Measurements from ENCODE around the gene SLC25A19.
"Not testable (repeated sequence)": the region's sequence is repeated elsewhere in the genome, so short reads cannot be mapped to it uniquely, and the experiment has no call there.

Gene SLC25A19

GRCh38 chr17:75262112-75262606 lies 27.1 kb downstream of the SLC25A19 start:
- peaks cover 54% of the 10 kb centered on the region for H3K79me2 ChIP-seq (ENCODE audit: low read length)
- H3K9ac ChIP-seq (ENCODE audit: low read length): peak overlapping the region; percentile 96
- H3K4me2 ChIP-seq (ENCODE audit: low read length): peak overlapping the region; percentile 97
- H2AFZ ChIP-seq (ENCODE audit: low read depth, low read length): peak overlapping the region; percentile 56; the same call in 1 of the 2 replicates
- H3K9me3 ChIP-seq (ENCODE audit: insufficient read depth, low read length): no peaks in the 10 kb centered on the region
- no peak for TF ChIP-seq CTCF (IDR thresholded peaks at IDR 0.05; ENCODE audit: low read depth, low read length)
- peaks cover 18% of the 10 kb centered on the region for H3K4me1 ChIP-seq (ENCODE audit: low read length)
- H3K36me3 ChIP-seq (replicated peaks; ENCODE audit: low read depth, low read length): peaks cover 27% of the 10 kb centered on the region
- no peaks in the 10 kb centered on the region; the same call in 1 of the 2 replicates for H4K20me1 ChIP-seq (ENCODE audit: insufficient read depth, low read length)
- H3K27ac ChIP-seq (ENCODE audit: low read length): peak overlapping the region; percentile 88
- peak overlapping the region; percentile 95 for H3K4me3 ChIP-seq (ENCODE audit: low read length)
- no peaks in the 10 kb centered on the region for H3K27me3 ChIP-seq (ENCODE audit: low read depth, low read length)

GRCh38 chr17:75261336-75262111 lies 27.7 kb downstream of the SLC25A19 start, which contains the start of the genes GGA3 and MRPS7:
Gene GGA3 (minus strand): TSS chr17:75261606. CDS start chr17:75261587, 19 bp downstream.
Gene MRPS7 (plus strand): TSS chr17:75261879. CDS start chr17:75261901, 22 bp downstream.
- Histone ChIP-seq H3K36me3 (replicated peaks; ENCODE audit: low read depth, low read length) (peaks cover 23% of the 10 kb centered on the region), H3K27ac (ENCODE audit: low read length) (peak within 1 kb of the TSS; percentile 88), H4K20me1 (ENCODE audit: insufficient read depth, low read length) (no peaks in the 10 kb centered on the region; the same call in 1 of the 2 replicates), H2AFZ (ENCODE audit: low read depth, low read length) (peak within 1 kb of the TSS; percentile 56; the same call in 1 of the 2 replicates), H3K4me2 (ENCODE audit: low read length) (peak within 1 kb of the TSS; percentile 97), H3K79me2 (ENCODE audit: low read length) (peaks cover 54% of the 10 kb centered on the region), H3K9me3 (ENCODE audit: insufficient read depth, low read length) (no peaks in the 10 kb centered on the region), H3K4me1 (ENCODE audit: low read length) (peaks cover 18% of the 10 kb centered on the region), H3K4me3 (ENCODE audit: low read length) (peak within 1 kb of the TSS; percentile 95), H3K9ac (ENCODE audit: low read length) (peak within 1 kb of the TSS; percentile 96), H3K27me3 (ENCODE audit: low read depth, low read length) (no peaks in the 10 kb centered on the region)
- TF ChIP-seq CTCF (IDR thresholded peaks at IDR 0.05; ENCODE audit: low read depth, low read length): no peak
- no peak for TF ChIP-seq EZH2phosphoT487 (IDR thresholded peaks at IDR 0.05; ENCODE audit: low read depth)

- H3K4me3 ChIP-seq (ENCODE audit: low read length): peak overlapping the region; percentile 95
- H3K9ac ChIP-seq (ENCODE audit: low read length): peak overlapping the region; percentile 96
- H3K4me2 ChIP-seq (ENCODE audit: low read length): peak overlapping the region; percentile 97
- peaks cover 18% of the 10 kb centered on the region for H3K4me1 ChIP-seq (ENCODE audit: low read length)
- peaks cover 54% of the 10 kb centered on the region for H3K79me2 ChIP-seq (ENCODE audit: low read length)
- H3K9me3 ChIP-seq (ENCODE audit: insufficient read depth, low read length): no peaks in the 10 kb centered on the region
- peak overlapping the region; percentile 88 for H3K27ac ChIP-seq (ENCODE audit: low read length)
- peaks cover 16% of the 10 kb centered on the region for H3K36me3 ChIP-seq (replicated peaks; ENCODE audit: low read depth, low read length)
- H4K20me1 ChIP-seq (ENCODE audit: insufficient read depth, low read length): no peaks in the 10 kb centered on the region; the same call in 1 of the 2 replicates
- TF ChIP-seq EZH2phosphoT487 (IDR thresholded peaks at IDR 0.05; ENCODE audit: low read depth): no peak
- TF ChIP-seq CTCF (IDR thresholded peaks at IDR 0.05; ENCODE audit: low read depth, low read length): no peak
- H3K27me3 ChIP-seq (ENCODE audit: low read depth, low read length): no peaks in the 10 kb centered on the region
- no peak overlapping the region; the same call in 1 of the 2 replicates for H2AFZ ChIP-seq (ENCODE audit: low read depth, low read length)
Observed at GRCh38 chr17:75260641-75261335, 28.4 kb downstream of the SLC25A19 start.

GRCh38 chr17:75257228-75257627 lies 32.0 kb downstream of the SLC25A19 start:
- H3K9ac ChIP-seq (ENCODE audit: low read length); H3K36me3 ChIP-seq (replicated peaks; ENCODE audit: low read depth, low read length); H3K27me3 ChIP-seq (ENCODE audit: low read depth, low read length); H2AFZ ChIP-seq (ENCODE audit: low read depth, low read length); H3K27ac ChIP-seq (ENCODE audit: low read length); H3K9me3 ChIP-seq (ENCODE audit: insufficient read depth, low read length); H3K4me3 ChIP-seq (ENCODE audit: low read length); H3K4me2 ChIP-seq (ENCODE audit: low read length); H4K20me1 ChIP-seq (ENCODE audit: insufficient read depth, low read length): not testable (repeated sequence)
- Histone ChIP-seq H3K4me1 (ENCODE audit: low read length) (peaks cover 12% of the 10 kb centered on the region), H3K79me2 (ENCODE audit: low read length) (peaks cover 44% of the 10 kb centered on the region)

GRCh38 chr17:75255954-75256698 lies 33.1 kb downstream of the SLC25A19 start:
- not testable (repeated sequence) for H3K27me3 ChIP-seq (ENCODE audit: low read depth, low read length); H3K4me2 ChIP-seq (ENCODE audit: low read length); H3K36me3 ChIP-seq (replicated peaks; ENCODE audit: low read depth, low read length); H3K4me3 ChIP-seq (ENCODE audit: low read length); H2AFZ ChIP-seq (ENCODE audit: low read depth, low read length); H3K9ac ChIP-seq (ENCODE audit: low read length); H3K27ac ChIP-seq (ENCODE audit: low read length); H3K9me3 ChIP-seq (ENCODE audit: insufficient read depth, low read length); H4K20me1 ChIP-seq (ENCODE audit: insufficient read depth, low read length)
- Histone ChIP-seq H3K4me1 (ENCODE audit: low read length) (peaks cover 23% of the 10 kb centered on the region), H3K79me2 (ENCODE audit: low read length) (peaks cover 43% of the 10 kb centered on the region)

Data from OCI-LY3 (cell line).